Measurements from ENCODE around the gene LMCD1. TPM values are rescaled to one million over a fixed set of nuclear protein-coding genes. Genes with fewer than 3 reads are reported as not detected.

The LMCD1 gene
- total and polyA plus RNA-seq, 2 experiments from 2014 or later: 21.8 to 35.3 TPM

GRCh38 chr3:8458238-8458661, 43.4 kb upstream of the LMCD1 start:
- Histone ChIP-seq H4K20me1 (replicated peaks; ENCODE audit: insufficient read depth) (no peaks in the 10 kb centered on the region), H3K4me2 (no peak overlapping the region), H2AFZ (no peak overlapping the region), H3K9me2 (ENCODE audit: insufficient read depth) (0 out of 2 replicates have a peak, but pooled peaks cover 11% of the 10 kb centered on the region), H3K79me2 (replicated peaks; ENCODE audit: insufficient read depth) (no peaks in the 10 kb centered on the region), H3K27ac (ENCODE audit: low read depth) (no peak overlapping the region), H3K36me3 (ENCODE audit: insufficient read depth) (no peaks in the 10 kb centered on the region), H3K27me3 (ENCODE audit: insufficient read depth) (no peaks in the 10 kb centered on the region), H3F3A (replicated peaks; ENCODE audit: low read depth) (no peaks in the 10 kb centered on the region), H3K4me1 (ENCODE audit: insufficient read depth) (no peaks in the 10 kb centered on the region; the same call in 1 of the 2 replicates), H3K4me3 (no peak overlapping the region)
- no peak for DNase-seq (ENCODE audit: low spot score)
- no peaks in the 10 kb centered on the region; the same call in 2 of the 3 replicates for H3K36me3 Mint-ChIP-seq (ENCODE audit: low read depth)
- no peak overlapping the region for H3K4me3 Mint-ChIP-seq
- no peak for ATAC-seq
- TF ChIP-seq ZNF331 (CRISPR knock-in tag; IDR thresholded peaks at IDR 0.05; ENCODE audit: low read depth) (no peak), ZNF462 (CRISPR knock-in tag; IDR thresholded peaks at IDR 0.05) (no peak), CREB1 (CRISPR knock-in tag; IDR thresholded peaks at IDR 0.05; ENCODE audit: low read depth) (no peak), ETS1 (IDR thresholded peaks at IDR 0.05) (no peak), STAT1 (IDR thresholded peaks at IDR 0.05; ENCODE audit: unreplicated experiment) (no peak), ZNF114 (CRISPR knock-in tag; IDR thresholded peaks at IDR 0.05) (no peak)
- peaks cover 9% of the 10 kb centered on the region for H3K4me1 Mint-ChIP-seq
- no peak overlapping the region for H3K27ac Mint-ChIP-seq
- H3K9me3 Mint-ChIP-seq: no peaks in the 10 kb centered on the region
- no peaks in the 10 kb centered on the region for H3K27me3 Mint-ChIP-seq (ENCODE audit: insufficient read depth, low read depth, poor library complexity)

Measured in GM23338 (cell line).